ENCODE data around the gene EPHA2.

The EPHA2 gene

GRCh38 chr1:16167331-16168143 lies 11.7 kb upstream of the EPHA2 start:
- TF ChIP-seq RARB (CRISPR knock-in tag; IDR thresholded peaks at IDR 0.05): no peak
- peak; percentile 65; the same call in 1 of the 2 replicates for TF ChIP-seq PATZ1 (CRISPR knock-in tag; IDR thresholded peaks at IDR 0.05; ENCODE audit: borderline replicate concordance)
- ATAC-seq: peak; percentile 80

- no peak for TF ChIP-seq CSDC2 (CRISPR knock-in tag; IDR thresholded peaks at IDR 0.05)
- TF ChIP-seq ESRRG (CRISPR knock-in tag; IDR thresholded peaks at IDR 0.05): no peak
- TF ChIP-seq GLIS3 (CRISPR knock-in tag; IDR thresholded peaks at IDR 0.05): no peak
- TF ChIP-seq RARB (CRISPR knock-in tag; IDR thresholded peaks at IDR 0.05): no peak
- no peak for TF ChIP-seq ARNTL (CRISPR knock-in tag; IDR thresholded peaks at IDR 0.05; ENCODE audit: borderline replicate concordance, low read depth)
- ATAC-seq: no peak
Observed at GRCh38 chr1:16166117-16166516, 10.2 kb upstream of the EPHA2 start.

- ATAC-seq: no peak
- TF ChIP-seq TOX (CRISPR knock-in tag; IDR thresholded peaks at IDR 0.05; ENCODE audit: borderline replicate concordance): no peak
- TF ChIP-seq ZC3H10 (CRISPR knock-in tag; IDR thresholded peaks at IDR 0.05): no peak
- no peak for TF ChIP-seq GLIS3 (CRISPR knock-in tag; IDR thresholded peaks at IDR 0.05)
- TF ChIP-seq PPARA (CRISPR knock-in tag; IDR thresholded peaks at IDR 0.05; ENCODE audit: borderline replicate concordance): no peak
- no peak for TF ChIP-seq TCF4 (CRISPR knock-in tag; IDR thresholded peaks at IDR 0.05; ENCODE audit: borderline replicate concordance)
- no peak for TF ChIP-seq RARB (CRISPR knock-in tag; IDR thresholded peaks at IDR 0.05)
- TF ChIP-seq PATZ1 (CRISPR knock-in tag; IDR thresholded peaks at IDR 0.05; ENCODE audit: borderline replicate concordance): no peak
- TF ChIP-seq POU6F1 (CRISPR knock-in tag; IDR thresholded peaks at IDR 0.05; ENCODE audit: borderline replicate concordance, low read depth): no peak
- TF ChIP-seq CREB5 (CRISPR knock-in tag; IDR thresholded peaks at IDR 0.05; ENCODE audit: low read depth): no peak
- no peak for TF ChIP-seq SNAI2 (CRISPR knock-in tag; IDR thresholded peaks at IDR 0.05)
Observed at GRCh38 chr1:16165548-16165947, 9.7 kb upstream of the EPHA2 start.

- no peak for TF ChIP-seq GLIS3 (CRISPR knock-in tag; IDR thresholded peaks at IDR 0.05)
- no peak for TF ChIP-seq ARNTL (CRISPR knock-in tag; IDR thresholded peaks at IDR 0.05; ENCODE audit: borderline replicate concordance, low read depth)
- TF ChIP-seq ESRRG (CRISPR knock-in tag; IDR thresholded peaks at IDR 0.05): no peak
- no peak for TF ChIP-seq ISL1 (CRISPR knock-in tag; IDR thresholded peaks at IDR 0.05)
- no peak for TF ChIP-seq ZFP3 (CRISPR knock-in tag; IDR thresholded peaks at IDR 0.05)
- no peak for TF ChIP-seq CSDC2 (CRISPR knock-in tag; IDR thresholded peaks at IDR 0.05)
- TF ChIP-seq PATZ1 (CRISPR knock-in tag; IDR thresholded peaks at IDR 0.05; ENCODE audit: borderline replicate concordance): no peak
- no peak for TF ChIP-seq POU6F1 (CRISPR knock-in tag; IDR thresholded peaks at IDR 0.05; ENCODE audit: borderline replicate concordance, low read depth)
- no peak for TF ChIP-seq BACH2 (CRISPR knock-in tag; IDR thresholded peaks at IDR 0.05; ENCODE audit: borderline replicate concordance)
- TF ChIP-seq ZNF70 (CRISPR knock-in tag; IDR thresholded peaks at IDR 0.05): no peak
- TF ChIP-seq TCF4 (CRISPR knock-in tag; IDR thresholded peaks at IDR 0.05; ENCODE audit: borderline replicate concordance): no peak
- no peak for TF ChIP-seq ZFP30 (CRISPR knock-in tag; IDR thresholded peaks at IDR 0.05)
- TF ChIP-seq OSR1 (CRISPR knock-in tag; IDR thresholded peaks at IDR 0.05): no peak
- no peak for TF ChIP-seq CSRNP3 (CRISPR knock-in tag; IDR thresholded peaks at IDR 0.05)
- TF ChIP-seq CREB5 (CRISPR knock-in tag; IDR thresholded peaks at IDR 0.05; ENCODE audit: low read depth): no peak
- TF ChIP-seq PPARA (CRISPR knock-in tag; IDR thresholded peaks at IDR 0.05; ENCODE audit: borderline replicate concordance): no peak
- TF ChIP-seq ZNF565 (CRISPR knock-in tag; conservative IDR thresholded peaks at IDR 0.05; ENCODE audit: low read depth): no peak
- no peak for TF ChIP-seq TOX (CRISPR knock-in tag; IDR thresholded peaks at IDR 0.05; ENCODE audit: borderline replicate concordance)
- ATAC-seq: no peak
Observed at GRCh38 chr1:16165073-16165364, 9.2 kb upstream of the EPHA2 start.

Measured in SK-N-SH treated with all-trans-retinoic acid at 6 μM for 48 hours (cell line).